HepG2 (cell line): ENCODE data around the gene TMEM253. TPM values are rescaled to one million over a fixed set of nuclear protein-coding genes. Genes with fewer than 3 reads are reported as not detected.

Experiments
- ATM ChIP-seq: fragments of 450-650 bp; IDR thresholded peaks from 2 replicates; pipeline ENCODE4 v1.7.1; 2017; ENCODE audit warnings: mild to moderate bottlenecking, borderline replicate concordance
- HIVEP1 ChIP-seq: sonication (generic); formaldehyde crosslinking; IDR thresholded peaks from 2 replicates; pipeline ENCODE4 v1.4.0; 2020; ENCODE audit warnings: mild to moderate bottlenecking, missing genetic modification reagents
- IRX3 ChIP-seq: sonication (generic); formaldehyde crosslinking; IDR thresholded peaks from 2 replicates; pipeline ENCODE4 v1.8.1; 2023; ENCODE audit warnings: mild to moderate bottlenecking, low read depth, missing genetic modification reagents, borderline replicate concordance
- KDM5A ChIP-seq: fragments of 200-600 bp; sonication (generic); IDR thresholded peaks from 2 replicates; pipeline ENCODE4 v1.7.0; 2018; ENCODE audit warnings: antibody characterized with exemption, mild to moderate bottlenecking, low read length, borderline replicate concordance
- MAF1 ChIP-seq: sonication (generic); formaldehyde crosslinking; IDR thresholded peaks from 2 replicates; pipeline ENCODE4 v1.5.0; 2020; ENCODE audit warnings: missing genetic modification reagents, borderline replicate concordance
- NFKBIZ ChIP-seq: IDR thresholded peaks from 2 replicates; pipeline ENCODE4 v1.6.1; 2018; ENCODE audit warnings: missing genetic modification reagents, missing compliant biosample characterization
- NRL ChIP-seq: sonication (generic); formaldehyde crosslinking; IDR thresholded peaks from 2 replicates; pipeline ENCODE4 v1.5.0; 2020; ENCODE audit warnings: missing genetic modification reagents, mild to moderate bottlenecking, moderate library complexity, borderline replicate concordance
- PITX1 ChIP-seq: sonication (generic); formaldehyde crosslinking; IDR thresholded peaks from 2 replicates; pipeline ENCODE4 v1.5.1; 2020; ENCODE audit warnings: mild to moderate bottlenecking, missing genetic modification reagents
- RORA ChIP-seq: sonication (generic); formaldehyde crosslinking; IDR thresholded peaks from 2 replicates; pipeline ENCODE4 v1.5.0; 2020; ENCODE audit warnings: mild to moderate bottlenecking, missing genetic modification reagents, moderate library complexity
- SIX4 ChIP-seq: sonication (generic); formaldehyde crosslinking; IDR thresholded peaks from 2 replicates; pipeline ENCODE4 v1.4.0; 2020; ENCODE audit warnings: missing genetic modification reagents
- ZBTB42 ChIP-seq: sonication (generic); formaldehyde crosslinking; IDR thresholded peaks from 2 replicates; pipeline ENCODE4 v1.5.0; 2020; ENCODE audit warnings: mild to moderate bottlenecking, missing genetic modification reagents
- ZNF367 ChIP-seq: sonication (generic); formaldehyde crosslinking; IDR thresholded peaks from 2 replicates; pipeline ENCODE4 v1.4.0; 2020; ENCODE audit warnings: missing genetic modification reagents, borderline replicate concordance
- ZNF670 ChIP-seq: sonication (generic); formaldehyde crosslinking; IDR thresholded peaks from 2 replicates; pipeline ENCODE4 v1.8.0; 2022; ENCODE audit warnings: mild to moderate bottlenecking, missing genetic modification reagents, borderline replicate concordance
- ZSCAN22 ChIP-seq: sonication (generic); formaldehyde crosslinking; IDR thresholded peaks from 2 replicates; pipeline ENCODE4 v1.4.0; 2020; ENCODE audit warnings: mild to moderate bottlenecking, missing genetic modification reagents
- polyA plus RNA-seq, 8 experiments: library from polyadenylated mRNA; depleted of rRNA in 3 of 8; stranded (reverse) in 7 of 8; unstranded in 1 of 8; fragments of >200 nt; fragmentation: Illumina TruSeq in 4 of 8; extraction: Trizol in 4 of 8; gene quantifications; 2 replicates each; pipeline versions ENCODE4 v1.2.1 to v1.2.3, GENCODE V29; 2011 to 2016; ENCODE audit warnings: low read depth in 4 of 8, missing spikeins in 1 of 8, mixed read lengths in 1 of 8; ENCODE audit not compliant: insufficient read depth in 1 of 8
- total RNA-seq, 5 experiments: library from RNA; depleted of rRNA; stranded (reverse); fragments of >200 nt; fragmentation: Illumina TruSeq; extraction: Trizol; gene quantifications; 2 replicates each; pipeline ENCODE4 v1.2.3, GENCODE V29; 2016; ENCODE audit warnings: low read depth in 1 of 5
- TF ChIP-seq, protein P1 (sequence below): sonication (generic); formaldehyde crosslinking; IDR thresholded peaks from 2 replicates; pipeline ENCODE4 v1.9.0; 2022; ENCODE audit warnings: low read depth, missing genetic modification reagents
- TF ChIP-seq, protein P2 (sequence below): sonication (generic); formaldehyde crosslinking; IDR thresholded peaks from 2 replicates; pipeline ENCODE4 v1.4.0; 2020; ENCODE audit warnings: mild to moderate bottlenecking, missing genetic modification reagents
- TF ChIP-seq, protein P3 (sequence below): fragments of 450-650 bp; IDR thresholded peaks from 2 replicates; pipeline ENCODE4 v1.6.1; 2017

TMEM253 gene
- total and polyA plus RNA-seq, 2 of the 13 experiments (the other 11 are each of a cell fraction or from before 2014, with no cell fraction given): 0.29 to 0.45 TPM

DNA sequence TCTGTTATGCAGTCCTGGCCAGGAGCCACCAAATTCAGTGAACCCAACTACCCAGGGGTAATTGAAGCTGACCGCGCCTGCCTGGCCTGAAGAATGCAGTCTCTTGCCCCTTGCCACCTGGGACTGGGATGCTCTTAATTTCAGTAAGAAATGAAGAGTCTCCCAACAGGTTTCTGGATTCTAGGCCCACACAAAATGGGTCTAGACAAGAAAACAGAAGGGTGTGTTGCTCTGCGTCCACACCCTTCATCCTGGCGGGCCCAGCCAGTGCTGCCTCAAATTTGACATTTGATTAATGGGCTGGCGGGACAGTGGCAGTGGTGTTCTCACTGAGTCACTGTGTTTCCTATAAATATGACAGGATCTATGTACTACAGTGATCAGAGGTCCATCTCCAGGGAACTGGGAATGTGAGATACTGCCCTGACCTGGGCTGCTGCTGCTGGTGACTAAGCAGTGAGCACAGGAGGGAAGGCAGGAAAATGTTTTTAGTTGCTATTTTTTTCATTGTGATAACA lies 6.5 kb downstream of the TMEM253 start (continued):
- TF ChIP-seq, protein P1, sequence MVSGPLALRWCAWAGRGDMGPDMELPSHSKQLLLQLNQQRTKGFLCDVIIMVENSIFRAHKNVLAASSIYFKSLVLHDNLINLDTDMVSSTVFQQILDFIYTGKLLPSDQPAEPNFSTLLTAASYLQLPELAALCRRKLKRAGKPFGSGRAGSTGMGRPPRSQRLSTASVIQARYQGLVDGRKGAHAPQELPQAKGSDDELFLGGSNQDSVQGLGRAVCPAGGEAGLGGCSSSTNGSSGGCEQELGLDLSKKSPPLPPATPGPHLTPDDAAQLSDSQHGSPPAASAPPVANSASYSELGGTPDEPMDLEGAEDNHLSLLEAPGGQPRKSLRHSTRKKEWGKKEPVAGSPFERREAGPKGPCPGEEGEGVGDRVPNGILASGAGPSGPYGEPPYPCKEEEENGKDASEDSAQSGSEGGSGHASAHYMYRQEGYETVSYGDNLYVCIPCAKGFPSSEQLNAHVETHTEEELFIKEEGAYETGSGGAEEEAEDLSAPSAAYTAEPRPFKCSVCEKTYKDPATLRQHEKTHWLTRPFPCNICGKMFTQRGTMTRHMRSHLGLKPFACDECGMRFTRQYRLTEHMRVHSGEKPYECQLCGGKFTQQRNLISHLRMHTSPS (CRISPR knock-in tag): no peak
- TF ChIP-seq ZBTB42 (CRISPR knock-in tag) (no peak), ZSCAN22 (CRISPR knock-in tag) (no peak), SIX4 (no peak), ATM (no peak), HIVEP1 (CRISPR knock-in tag) (no peak), NRL (CRISPR knock-in tag) (0 out of 2 replicates have a peak, but pooled peaks have one; percentile 59), RORA (no peak), ZNF367 (CRISPR knock-in tag) (no peak), IRX3 (CRISPR knock-in tag) (no peak), KDM5A (no peak), NFKBIZ (CRISPR knock-in tag) (no peak), MAF1 (CRISPR knock-in tag) (peak; percentile 35; the same call in 1 of the 2 replicates), ZNF670 (CRISPR knock-in tag) (no peak), PITX1 (CRISPR knock-in tag) (no peak)
- TF ChIP-seq, protein P2, sequence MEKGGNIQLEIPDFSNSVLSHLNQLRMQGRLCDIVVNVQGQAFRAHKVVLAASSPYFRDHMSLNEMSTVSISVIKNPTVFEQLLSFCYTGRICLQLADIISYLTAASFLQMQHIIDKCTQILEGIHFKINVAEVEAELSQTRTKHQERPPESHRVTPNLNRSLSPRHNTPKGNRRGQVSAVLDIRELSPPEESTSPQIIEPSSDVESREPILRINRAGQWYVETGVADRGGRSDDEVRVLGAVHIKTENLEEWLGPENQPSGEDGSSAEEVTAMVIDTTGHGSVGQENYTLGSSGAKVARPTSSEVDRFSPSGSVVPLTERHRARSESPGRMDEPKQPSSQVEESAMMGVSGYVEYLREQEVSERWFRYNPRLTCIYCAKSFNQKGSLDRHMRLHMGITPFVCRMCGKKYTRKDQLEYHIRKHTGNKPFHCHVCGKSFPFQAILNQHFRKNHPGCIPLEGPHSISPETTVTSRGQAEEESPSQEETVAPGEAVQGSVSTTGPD (CRISPR knock-in tag): no peak
- TF ChIP-seq, protein P3, sequence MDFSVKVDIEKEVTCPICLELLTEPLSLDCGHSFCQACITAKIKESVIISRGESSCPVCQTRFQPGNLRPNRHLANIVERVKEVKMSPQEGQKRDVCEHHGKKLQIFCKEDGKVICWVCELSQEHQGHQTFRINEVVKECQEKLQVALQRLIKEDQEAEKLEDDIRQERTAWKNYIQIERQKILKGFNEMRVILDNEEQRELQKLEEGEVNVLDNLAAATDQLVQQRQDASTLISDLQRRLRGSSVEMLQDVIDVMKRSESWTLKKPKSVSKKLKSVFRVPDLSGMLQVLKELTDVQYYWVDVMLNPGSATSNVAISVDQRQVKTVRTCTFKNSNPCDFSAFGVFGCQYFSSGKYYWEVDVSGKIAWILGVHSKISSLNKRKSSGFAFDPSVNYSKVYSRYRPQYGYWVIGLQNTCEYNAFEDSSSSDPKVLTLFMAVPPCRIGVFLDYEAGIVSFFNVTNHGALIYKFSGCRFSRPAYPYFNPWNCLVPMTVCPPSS: no peak
